HG02852 (cell line): ENCODE data around the gene SUV39H2.
"Not testable (repeated sequence)": the region's sequence is repeated elsewhere in the genome, so short reads cannot be mapped to it uniquely, and the experiment has no call there.

Source experiments
- ATAC-seq: cut with Tn5 transposase; IDR thresholded peaks from one replicate; pipeline ENCODE4 v1.9.1; 2021; ENCODE audit warnings: mild to moderate bottlenecking, moderate library complexity; ENCODE audit not compliant: unreplicated experiment

SUV39H2 gene

GRCh38 chr10:14873090-14873760, 5.4 kb upstream of the SUV39H2 start:
- no peak for ATAC-seq

DNA sequence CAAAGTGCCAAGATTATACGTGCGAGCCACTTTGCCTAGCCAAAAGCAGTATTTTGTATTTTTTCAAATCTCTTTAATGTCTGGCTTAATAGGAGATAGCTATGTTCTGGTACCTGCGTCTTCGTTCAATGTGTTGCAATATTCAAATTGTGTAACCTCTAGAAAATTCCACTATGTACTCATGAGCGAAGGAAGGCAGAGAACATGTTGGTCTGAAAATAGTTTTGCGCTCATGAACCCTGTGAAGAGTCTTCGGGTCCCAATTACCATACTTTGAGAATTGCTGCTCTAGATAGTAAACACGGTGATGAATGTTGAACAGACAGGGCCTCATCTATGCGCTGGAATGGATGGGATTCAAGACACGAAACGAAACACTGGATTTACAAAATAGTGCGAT, 2.7 kb upstream of the SUV39H2 start:
- ATAC-seq, result no peak

- ATAC-seq, result no peak
These were observed 1.9 kb upstream of the SUV39H2 start for GRCh38 chr10:14876764-14877163.

- peak; percentile 23 for ATAC-seq
These were observed 660 bp downstream of the SUV39H2 start for GRCh38 chr10:14879124-14879927.

DNA sequence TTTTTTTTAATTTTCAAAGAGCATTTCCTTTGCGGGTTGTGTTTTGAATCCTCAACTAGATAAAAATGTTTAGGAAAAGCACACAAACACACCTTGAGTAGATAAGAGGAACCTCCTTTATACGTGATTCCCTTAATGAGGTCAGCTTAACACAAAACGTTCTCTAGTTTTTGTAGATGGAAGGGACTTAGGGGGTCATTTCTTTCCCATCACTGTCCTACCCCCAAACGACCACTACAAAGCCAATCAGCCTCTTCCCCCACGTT, 1.2 kb downstream of the SUV39H2 start:
- no peak for ATAC-seq

DNA sequence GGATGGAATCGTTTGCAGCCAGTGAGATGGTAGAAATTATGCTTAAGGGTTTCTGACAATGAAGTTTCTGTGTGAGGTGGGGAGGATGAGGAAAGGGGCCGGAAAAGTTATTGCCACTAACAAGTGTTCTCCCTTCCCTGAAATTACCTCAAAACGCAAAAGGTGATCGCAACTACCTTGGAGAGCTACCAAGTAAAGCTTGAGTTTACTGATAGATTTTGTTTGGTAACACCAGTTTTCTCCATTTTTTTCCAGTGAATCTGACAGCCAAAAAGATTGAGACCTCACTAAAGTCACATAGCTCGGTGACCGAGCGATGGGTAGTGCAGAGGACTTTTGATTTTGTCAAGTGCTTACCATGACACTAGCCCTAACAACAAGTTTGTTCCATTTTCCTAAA, 1.6 kb downstream of the SUV39H2 start:
- no peak for ATAC-seq

DNA sequence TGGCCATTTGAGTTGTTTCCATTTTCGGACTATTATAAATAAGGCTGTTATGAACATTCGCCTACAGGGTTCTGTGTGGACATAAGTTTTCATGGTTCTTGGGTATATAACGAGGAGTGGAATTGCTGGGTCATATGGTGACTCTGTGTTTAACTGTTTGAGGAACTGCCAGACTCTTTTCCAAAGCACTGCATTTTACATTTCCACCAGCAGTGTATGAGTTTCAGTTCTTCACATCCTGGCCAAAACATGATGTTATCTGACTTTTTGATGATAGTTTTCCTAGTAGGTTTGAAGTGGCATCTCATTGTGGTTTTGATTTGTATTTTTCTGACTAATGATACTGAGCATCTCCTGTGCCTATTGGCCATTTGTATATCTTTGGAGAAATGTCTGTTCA, 5.4 kb downstream of the SUV39H2 start:
- no peak for ATAC-seq

- ATAC-seq, result no peak
These were observed 10.7 kb downstream of the SUV39H2 start for GRCh38 chr10:14889318-14889717.

GRCh38 chr10:14891151-14891550, 12.5 kb downstream of the SUV39H2 start:
- no peak for ATAC-seq

GRCh38 chr10:14904316-14904732, 25.7 kb downstream of the SUV39H2 start:
- ATAC-seq, result no peak

DNA sequence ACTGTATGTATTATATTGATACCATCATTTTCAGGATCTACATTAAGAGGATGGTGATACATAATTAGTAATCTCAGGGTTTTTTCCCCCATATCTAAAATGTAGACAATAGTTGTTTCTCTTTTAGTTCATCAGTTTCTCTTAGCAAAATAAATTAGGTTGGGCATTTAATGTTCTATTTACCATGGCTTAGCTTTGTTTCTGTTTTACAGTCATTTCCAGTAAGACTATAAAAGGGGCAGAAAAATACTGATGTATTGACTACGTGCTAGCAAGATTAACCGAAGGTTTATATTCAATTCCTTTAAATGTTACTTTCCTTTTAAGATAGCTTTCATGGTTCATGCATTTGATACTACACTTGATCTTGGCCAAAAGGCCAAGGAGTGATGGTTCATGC, 26.2 kb downstream of the SUV39H2 start:
- ATAC-seq, result no peak

DNA sequence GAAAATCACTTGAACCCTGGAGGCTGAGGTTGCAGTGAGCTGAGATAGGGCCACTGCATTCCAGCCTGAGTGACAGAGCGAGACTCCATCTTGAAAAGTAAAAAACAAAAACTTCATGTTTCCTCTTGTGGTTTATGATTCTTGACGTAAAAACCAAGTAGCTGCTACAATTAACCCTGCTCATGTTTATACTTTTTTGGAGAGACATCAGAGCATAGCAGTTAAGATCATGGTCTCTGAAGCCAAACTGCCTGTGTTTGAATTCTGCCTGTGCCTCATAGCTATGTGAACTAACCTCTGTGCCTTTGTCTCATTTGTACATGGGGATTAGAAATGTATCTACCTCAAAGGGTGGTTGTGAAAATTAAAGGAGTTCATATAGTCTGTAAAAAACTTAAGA, 27.2 kb downstream of the SUV39H2 start:
- no peak for ATAC-seq

DNA sequence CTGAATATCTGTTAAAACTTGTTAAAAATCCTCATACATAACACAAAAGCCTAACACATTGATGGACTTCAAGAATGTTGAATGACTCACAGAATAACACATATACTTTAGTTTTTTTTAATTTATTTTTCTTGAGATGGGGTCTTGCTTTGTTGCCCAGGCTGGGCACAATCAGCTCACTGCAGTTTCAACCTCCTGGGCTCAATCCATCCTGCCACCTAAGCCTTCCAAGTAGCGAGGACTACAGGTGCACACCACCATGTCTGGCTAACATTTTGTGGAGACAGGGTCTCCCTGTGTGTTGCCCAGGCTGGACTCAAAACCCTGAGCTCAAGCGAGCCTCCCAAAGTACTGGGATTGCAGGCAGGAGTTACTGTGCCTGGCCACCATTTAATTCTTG, 28.1 kb downstream of the SUV39H2 start:
- ATAC-seq, result no peak

- ATAC-seq, result not testable (repeated sequence)
These were observed 28.9 kb downstream of the SUV39H2 start for GRCh38 chr10:14907591-14907990.

DNA sequence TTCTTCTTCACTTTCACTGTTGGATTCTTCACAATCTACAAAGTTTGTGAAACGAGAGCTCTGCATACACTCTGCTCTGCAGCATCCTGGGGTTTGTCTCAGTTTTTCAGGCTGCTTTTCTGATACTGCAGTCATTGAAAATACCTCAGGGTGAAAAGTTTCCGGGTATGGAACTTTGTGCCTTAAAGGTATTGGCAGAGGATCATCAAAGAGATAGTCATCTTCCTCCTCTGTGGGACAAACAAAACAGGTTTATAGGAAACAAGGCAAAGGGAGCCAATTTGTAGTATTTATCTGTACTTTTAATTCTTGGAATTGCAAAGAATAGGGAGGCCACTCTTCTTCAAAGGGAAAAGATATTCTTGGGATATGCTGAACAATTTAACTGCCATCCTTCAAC, 30.4 kb downstream of the SUV39H2 start:
- no peak for ATAC-seq

- no peak for ATAC-seq
These were observed 32.3 kb downstream of the SUV39H2 start for GRCh38 chr10:14910953-14911352.

DNA sequence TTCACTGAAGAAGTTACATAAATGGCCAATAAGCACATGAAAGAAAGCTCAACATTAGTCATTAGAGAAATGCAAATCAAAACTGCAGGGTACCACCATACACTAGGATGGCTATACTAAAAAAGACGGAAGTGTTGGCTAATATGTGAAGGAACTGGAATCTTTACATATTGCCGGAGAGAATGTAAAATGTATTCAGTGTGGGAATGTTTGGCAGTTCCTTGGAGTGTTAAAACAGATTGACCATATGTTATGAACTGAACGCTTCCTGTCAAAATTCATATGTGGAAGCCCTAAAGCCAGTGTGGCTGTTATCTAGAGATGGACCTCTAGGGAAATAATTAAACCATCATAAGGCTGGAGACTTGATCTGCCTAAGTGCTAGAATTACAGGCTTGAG, 33.1 kb downstream of the SUV39H2 start:
- ATAC-seq, result no peak

DNA sequence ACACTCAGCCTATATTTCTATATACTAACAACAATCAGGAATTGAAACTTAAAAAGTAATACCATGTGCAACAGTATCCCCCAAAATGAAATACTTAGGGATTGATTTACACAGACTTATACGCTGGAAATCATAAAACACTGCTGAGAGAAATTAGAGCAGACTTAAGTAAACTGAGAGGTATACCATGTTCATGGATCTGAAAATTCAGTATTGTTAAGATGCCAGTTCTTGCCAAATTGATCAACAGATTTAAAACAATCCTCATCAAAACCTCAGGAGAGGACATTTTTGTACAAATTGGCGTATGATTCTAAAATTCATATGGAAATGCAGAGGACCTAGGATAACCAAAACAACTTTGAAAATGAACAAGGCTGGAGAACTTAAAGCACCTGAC, 37.9 kb downstream of the SUV39H2 start:
- ATAC-seq, result no peak

DNA sequence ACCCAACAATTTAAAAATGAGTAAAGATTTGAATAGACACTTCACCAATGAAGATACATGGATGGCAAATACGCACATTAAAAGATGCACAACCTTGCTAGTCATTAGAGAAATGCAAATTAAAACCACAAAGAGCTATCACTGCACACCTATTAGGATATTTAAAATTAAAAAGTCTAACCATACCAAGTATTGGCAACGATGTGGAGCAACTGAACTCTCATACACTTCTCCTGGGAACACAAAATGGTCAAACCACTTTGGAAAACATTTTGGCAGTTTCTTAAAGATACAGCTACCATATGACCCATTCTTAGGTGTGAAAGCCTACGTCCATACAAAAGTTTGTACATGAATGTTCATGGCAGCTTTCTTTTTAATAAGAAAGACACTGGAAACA, 39.2 kb downstream of the SUV39H2 start:
- ATAC-seq, result no peak

DNA sequence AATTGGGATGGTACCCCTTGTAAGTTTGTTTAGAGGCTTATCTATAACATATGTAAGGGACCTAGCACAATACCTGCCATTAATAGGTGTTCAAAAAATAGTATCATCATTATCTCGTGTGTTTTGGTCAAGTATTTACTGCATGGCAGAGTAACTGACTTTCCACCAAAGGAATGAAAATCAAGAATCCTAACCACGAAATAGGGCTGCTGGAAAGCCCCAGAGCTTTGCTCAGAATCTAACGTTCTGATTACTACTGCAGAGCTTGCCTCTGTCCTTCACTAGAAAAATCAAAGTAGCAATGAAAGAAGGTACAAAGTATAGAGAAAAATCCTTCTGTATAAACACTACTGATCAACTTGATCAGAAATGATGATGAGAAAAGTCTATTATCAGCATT, 40.3 kb downstream of the SUV39H2 start:
- ATAC-seq, result no peak

DNA sequence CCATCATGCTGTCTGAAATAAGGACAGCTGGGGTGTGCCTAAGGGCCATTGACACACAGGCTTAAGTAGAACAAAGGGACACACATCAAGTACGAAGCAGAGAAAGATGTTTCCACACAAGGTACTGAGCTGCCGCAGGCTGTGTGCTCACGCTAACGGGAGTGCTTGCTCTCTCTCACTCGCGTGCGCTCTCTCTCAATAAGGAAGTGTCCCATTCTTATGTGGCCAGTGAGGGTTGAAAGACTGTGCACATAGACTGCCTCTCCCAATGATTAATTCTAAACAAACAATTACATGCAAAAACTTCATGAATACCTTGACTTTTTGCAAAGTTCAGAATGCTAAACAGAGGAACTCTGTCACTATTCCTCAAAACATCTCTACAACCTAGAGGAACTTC, 45.3 kb downstream of the SUV39H2 start:
- no peak for ATAC-seq

GRCh38 chr10:14925268-14925667, 46.6 kb downstream of the SUV39H2 start:
- no peak for ATAC-seq

DNA sequence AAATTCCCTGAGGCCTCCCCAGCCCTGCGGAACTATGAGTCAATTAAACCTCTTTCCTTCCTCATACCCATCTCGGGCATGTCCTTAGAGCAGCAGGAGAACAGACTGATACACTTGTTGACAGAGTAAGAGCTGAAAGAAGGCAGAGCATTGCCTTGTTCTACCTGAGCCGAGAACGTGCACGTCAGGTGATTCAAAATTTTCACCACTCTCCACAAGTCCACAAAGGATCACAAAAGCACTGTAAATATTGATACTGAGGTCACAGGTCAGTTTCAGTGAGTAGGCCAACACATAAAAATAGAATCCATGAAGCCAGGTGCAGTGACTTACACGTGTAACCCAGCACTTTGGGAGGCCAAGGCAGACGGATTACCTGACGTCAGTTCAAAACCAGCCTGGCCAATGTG, 47.4 kb downstream of the SUV39H2 start:
- no peak for ATAC-seq
